GOT3 (cell line): ENCODE results near the gene GPN1.
"Not testable (repeated sequence)": the region's sequence is repeated elsewhere in the genome, so short reads cannot be mapped to it uniquely, and the experiment has no call there.

Experiments
- DNase-seq: peaks from one replicate; lab custom pipeline; 2025; ENCODE audit warnings: mixed read lengths; lab: John Stamatoyannopoulos, UW

The GPN1 gene

DNA sequence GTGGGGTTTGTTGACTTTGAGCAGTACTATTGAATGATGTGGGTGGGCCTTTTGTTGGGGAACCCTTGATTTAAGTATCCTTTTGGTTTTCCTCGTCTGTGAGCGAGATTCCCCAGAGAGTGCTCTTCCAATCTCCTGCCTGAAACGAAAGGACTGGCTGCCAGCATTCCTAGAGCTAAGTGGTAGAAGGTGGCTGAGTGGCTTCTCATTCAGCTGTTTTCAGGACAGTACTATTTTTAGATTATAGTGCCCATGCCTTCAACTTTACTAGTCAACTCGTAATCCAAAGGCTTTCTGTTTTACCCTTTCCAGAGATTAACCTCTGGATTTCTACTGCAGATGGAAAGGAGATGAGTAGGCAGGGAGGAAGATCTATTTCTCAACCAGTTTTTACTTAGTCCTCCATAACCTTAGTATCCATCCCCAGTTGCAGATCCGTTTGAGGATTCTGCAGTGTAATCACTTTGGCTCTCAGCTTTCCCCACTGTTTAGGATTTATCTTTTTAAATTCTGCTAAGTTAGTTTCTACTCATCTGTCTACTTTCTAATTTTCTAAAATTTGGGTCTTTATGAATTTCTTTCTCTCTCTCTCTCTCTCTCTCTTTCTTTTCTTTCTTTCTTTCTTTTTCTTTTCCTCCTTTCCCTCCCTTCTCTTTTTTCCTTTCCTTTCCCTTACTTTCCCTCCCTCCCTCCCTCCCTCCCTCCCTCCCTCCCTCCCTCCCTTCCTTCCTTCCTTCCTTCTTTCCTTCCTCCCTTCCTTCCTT lies 44.1 kb downstream of the GPN1 start:
- no peak for DNase-seq

DNA sequence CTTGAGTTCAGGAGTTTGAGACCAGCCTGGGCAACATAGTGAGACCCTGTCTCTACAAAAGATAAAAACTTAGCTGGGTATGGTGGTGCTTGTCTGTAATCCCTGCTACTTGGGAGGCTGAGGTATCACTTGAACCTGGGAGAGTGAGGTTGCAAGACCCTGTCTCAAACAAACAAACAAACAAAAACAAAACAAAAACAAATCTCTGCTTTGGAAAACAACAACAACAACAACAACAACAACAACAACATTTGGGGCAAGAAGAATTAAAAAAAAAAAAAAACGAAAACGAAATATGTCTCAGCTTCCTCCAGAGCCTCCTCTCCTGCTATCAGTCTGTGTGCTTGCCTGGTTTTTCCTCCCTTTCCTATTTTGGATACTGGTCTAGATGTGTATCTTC lies 51.7 kb downstream of the GPN1 start:
- no peak for DNase-seq

DNA sequence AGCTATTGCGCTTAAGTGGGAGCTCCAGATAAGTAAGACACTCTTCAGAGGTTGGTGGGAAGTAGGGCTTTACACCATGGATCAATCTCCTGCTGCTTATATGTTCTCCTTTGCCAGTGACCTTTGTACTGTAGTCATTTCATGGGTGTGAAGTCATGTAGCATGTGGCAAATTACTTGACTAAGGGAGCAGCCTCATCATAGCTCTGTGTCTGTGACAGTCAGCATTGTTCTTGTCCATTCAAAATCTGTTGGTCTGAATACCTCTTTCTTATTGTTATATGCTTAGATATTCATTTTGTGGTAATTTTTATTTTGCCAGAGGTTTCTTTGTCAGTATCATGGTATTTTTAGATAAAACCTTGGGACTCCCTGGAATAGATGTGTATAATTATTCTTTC lies 53.0 kb downstream of the GPN1 start:
- DNase-seq, result no peak

DNA sequence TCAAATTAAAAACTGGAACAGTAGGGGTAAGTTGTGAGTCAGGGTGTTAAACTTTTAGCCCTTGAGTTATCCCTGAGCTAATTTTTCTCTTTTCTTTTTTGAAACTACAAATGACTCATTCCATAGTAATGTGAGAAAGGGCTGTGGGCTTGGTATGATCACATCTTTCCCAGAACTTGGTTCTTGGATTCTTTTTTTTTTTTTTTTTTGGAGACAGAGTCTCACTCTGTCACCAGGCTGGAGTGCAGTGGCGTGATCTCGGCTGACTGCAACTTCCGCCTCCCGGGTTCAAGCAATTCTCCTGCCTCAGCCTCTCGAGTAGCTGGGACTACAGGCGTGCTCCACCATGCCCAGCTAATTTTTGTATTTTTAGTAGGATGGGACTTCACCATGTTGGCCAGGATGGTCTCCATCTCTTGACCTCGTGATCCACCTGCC lies 53.5 kb downstream of the GPN1 start:
- not testable (repeated sequence) for DNase-seq

DNA sequence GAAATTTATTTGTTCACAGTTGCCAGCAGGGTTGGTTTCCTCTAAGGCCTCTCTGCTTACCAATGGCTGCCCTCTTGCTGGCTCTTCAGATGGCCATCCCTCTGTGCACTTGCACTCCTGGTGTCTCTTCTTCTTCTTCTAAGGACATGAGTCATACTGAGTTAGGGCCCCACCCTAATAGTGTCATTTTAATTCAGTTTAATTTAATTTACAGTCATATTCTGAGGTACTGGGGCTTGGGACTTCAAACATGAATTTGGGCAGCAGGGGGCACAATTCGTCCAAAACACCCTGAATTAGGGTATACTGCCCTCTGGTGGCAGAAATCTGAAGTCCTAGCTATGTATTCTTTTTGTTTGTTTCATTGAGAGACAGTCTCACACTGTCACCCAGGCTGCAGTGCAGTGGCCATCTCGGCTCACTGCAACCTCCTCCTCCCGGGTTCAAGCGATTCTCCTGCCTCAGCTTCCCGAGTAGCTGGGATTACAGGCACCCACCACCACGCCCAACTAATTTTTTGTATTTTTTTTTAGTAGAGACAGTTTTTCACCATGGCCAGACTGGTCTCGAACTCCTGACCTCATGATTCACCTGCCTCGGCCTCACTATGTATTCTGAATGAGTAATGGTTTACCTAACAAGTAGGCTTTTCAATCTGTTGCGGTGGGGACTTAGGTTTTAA lies 54.7 kb downstream of the GPN1 start:
- DNase-seq, result peak; percentile 15

DNA sequence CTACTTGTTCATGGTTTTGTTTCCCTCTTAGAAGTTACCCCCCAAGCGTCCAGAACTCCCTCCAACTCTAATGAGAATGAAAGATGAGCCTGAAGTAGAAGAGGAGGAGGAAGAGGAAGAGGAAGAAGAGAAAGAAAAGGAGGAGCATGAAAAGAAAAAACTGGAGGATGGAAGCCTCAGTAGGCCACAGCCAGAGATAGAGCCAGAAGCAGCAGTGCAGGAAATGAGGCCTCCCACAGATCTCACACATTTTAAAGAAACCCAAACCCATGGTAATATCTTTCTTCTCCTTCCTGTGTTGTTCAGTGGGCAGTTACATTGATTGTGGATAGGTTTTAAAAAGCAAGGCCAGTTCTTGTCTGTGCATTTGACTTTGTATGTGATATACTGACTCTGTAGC lies 56.2 kb downstream of the GPN1 start:
- DNase-seq, result not testable (repeated sequence)

DNA sequence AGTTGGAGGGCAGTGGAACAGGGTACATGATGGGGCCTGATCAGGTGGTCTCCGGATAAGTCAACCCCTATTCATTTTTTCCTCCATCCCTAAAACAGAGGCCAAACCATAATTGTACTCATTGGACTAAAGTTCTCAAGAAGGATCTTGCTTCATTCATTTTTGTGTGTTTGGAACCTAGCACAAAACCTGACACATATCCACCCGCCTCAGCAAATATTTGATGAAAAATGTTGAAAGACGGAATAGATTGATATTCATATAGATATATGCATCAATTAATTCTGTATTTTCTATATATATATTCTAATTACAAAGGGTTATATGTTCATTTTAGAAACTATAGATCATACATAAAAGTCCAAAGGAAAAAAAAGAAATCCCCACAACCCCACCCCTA lies 56.7 kb downstream of the GPN1 start:
- no peak for DNase-seq

DNA sequence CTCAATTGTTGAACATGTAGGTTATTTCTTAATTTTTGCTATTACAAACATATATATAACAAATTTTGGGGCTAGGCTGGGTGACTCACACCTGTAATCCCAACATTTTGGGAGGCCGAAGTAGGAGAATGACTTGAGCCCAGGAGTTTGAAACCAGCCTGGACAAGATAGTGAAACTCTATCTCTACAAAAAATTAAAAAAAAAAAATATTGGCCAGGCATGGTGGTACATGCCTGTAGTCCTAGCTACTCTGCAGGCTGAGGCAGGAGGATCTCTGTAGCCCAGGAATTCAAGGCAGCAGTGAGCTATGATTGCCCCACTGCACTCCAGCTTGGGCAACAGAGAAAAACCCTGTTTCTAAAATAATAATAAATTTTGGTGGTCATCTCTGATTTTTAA lies 58.4 kb downstream of the GPN1 start:
- DNase-seq, result no peak

DNA sequence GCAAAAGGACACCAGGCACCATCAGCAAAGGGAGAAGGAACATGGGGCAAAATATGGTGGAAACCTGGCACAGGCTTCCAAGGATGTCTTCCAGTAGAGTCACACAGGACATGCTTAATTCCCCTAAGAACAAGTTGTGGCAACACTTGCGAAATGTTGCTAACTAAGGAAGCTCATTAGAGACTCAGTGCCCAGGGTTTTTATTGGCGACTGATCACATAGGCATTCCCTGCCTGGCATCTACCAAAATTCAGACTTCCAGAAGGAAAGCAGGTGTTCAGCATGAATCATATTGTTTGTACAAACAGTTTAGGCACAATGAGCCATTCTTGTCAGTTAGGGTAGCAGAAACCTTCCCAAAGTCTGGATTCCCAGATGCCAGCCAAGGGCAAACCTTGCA lies 60.6 kb downstream of the GPN1 start:
- no peak for DNase-seq

DNA sequence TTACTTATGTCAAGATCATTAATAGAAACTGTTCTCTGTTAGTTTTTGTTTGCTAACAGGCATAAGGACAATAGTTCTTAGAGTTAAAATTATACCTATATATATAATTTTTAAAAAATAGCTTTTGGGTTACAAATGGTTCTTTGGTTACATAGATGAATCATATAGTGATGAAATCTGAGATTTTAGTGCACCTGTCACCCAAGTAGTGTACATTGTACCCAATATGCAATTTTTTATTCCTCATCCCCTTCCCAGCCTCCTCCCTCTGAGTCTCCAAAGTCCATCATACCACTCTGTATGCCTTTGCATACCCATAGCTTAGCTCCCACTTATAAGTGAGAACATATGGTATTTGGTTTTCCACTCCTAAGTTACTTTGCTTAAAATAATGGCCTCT lies 61.2 kb downstream of the GPN1 start:
- no peak for DNase-seq

DNA sequence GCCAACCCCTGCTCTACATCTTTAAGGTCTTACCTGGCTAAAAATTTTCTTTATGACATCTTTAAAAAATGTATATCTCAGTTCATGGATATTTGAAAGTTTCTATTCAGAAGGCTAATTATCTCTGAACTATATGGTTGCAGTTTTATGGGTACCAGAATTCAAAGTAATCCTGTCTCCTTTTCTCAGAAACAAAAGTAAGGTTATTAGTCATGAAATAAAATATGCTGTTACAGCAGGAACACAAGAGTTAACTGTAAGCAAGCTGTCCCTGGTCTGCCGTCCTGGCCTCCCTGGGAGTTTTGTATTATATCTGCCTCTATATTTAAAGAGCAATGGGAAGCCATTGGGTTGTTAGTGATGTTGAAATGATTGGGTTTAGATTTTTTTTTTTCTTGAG lies 68.8 kb downstream of the GPN1 start:
- DNase-seq, result no peak
